ENCODE measurements around the gene SLC22A23.

Gene SLC22A23

DNA sequence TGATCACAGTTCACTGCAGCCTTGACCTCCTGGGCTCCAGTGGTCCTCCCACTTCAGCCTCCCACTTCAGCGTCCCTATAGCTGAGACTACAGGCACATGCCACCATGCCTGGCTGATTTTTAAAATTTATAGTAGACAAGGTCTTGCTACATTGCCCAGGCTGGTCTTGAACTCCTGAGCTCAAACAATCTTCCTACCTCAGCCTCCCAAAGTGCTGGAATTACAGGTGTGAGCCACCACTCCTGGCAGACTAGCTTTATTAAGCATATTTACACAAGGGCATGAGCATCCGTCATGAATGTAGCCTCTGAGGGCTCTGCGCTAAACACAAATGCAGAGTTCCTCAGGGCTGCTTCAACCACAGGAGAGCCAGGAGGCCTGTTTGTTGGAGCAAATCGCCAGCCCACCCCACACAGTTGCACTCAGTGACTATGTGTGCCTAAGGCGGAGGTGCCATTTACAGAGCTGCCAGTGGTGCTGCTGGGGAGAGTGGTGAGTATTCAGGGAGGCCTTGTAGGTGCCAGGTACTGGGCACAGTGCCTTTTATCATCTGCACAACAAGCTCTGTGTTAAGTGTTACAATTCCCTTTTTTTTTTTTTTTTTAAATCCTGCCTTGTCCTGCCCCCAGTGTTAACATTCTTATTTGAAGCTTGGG, 119.9 kb downstream of the SLC22A23 start:
- FAIRE-seq (no peak), DNase-seq (ENCODE audit: low spot score) (no peak)

DNA sequence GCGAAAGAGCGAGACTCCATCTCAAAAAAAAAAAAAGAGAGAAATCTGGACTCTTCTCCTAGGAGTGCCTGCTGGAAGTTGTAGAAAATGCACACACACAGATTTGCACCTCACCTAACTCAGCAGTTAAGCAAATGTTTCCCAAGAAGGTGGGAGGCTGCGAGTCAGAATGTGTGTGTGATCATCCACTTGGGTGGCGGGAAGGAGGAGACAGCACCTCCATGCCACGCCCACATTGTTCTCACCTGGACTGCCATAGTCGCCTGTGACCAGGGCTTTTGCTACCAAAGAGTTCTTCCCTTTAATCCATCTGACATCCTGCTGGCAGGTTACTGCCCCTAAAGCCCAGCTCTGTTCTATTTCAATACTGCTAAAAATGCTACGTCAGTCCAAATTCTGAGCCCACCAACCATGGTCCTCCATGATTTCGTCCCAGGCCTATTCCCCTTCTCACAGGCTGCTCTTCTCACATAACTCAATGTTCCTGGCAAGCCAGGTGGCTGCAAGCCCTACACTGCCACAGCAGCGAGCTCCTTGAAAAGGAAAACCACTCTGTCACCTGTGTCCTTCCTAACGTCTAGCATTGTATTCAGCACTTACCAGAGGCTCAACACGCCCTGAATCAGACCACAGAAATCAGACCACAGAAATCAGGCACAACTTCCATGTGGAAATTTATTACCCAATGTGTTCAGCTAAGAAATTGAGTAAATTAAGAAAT, 120.6 kb downstream of the SLC22A23 start:
- FAIRE-seq, result no peak
- no peak for DNase-seq (ENCODE audit: low spot score)

DNA sequence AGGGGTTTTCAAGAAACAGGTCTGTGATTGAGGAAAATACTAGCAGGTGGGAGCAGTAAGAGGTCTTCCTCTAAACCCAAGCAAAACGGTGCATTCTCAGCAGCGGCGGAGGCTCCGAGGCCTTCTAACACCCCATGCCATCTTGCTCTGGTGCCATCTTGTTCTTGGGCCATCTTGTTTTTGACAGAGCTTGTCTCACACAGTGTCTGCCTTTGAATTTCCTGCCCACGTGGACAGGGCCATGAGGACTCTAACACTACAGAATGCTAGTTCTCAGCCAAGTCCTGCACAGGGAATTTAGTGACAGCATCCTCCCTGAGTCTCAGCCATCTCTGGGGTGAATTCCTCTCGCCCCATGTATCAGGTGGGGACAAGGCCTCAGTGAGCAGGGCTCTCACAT, 121.7 kb downstream of the SLC22A23 start:
- FAIRE-seq, result no peak
- DNase-seq (ENCODE audit: low spot score), result no peak

DNA sequence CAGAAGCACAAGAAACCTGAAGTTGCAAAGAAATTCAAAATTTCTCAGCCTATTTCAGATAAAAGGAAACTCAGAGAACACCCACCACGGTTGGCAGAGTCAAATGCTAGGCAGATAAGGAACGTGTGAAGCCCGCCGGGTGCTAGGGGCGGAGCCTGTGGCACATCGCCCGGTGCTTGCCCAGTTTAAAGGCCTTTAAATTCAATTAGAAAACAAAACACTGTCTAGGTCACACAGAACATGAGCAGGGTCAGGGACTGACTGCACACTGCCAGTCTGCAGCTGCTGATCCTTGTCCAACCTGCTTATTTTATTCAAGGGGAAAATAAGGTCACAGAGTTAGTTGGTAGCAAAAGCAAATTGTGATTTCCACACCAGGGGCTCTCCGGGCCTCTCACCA, 122.3 kb downstream of the SLC22A23 start:
- FAIRE-seq (no peak), DNase-seq (ENCODE audit: low spot score) (no peak)

DNA sequence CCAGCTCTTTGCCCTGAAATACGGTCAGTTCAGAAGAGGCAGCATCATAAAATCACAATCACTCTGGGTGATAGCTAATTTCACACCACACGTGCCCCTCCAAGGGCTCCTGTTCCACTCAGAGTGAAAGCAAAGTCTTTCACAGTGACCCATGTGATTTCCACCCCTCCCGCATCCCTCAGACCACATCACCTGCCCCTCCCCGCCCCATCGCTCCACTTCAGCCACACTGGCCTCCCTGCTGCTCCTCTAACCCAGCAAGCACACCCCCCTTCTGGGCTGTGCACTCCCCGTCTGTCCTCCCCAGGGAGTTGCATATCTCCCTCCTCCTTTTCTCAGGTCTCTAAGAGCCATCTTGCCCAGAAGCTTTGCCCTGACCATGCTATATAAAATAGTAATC, 123.6 kb downstream of the SLC22A23 start:
- DNase-seq (ENCODE audit: low spot score), result no peak
- FAIRE-seq, result no peak

DNA sequence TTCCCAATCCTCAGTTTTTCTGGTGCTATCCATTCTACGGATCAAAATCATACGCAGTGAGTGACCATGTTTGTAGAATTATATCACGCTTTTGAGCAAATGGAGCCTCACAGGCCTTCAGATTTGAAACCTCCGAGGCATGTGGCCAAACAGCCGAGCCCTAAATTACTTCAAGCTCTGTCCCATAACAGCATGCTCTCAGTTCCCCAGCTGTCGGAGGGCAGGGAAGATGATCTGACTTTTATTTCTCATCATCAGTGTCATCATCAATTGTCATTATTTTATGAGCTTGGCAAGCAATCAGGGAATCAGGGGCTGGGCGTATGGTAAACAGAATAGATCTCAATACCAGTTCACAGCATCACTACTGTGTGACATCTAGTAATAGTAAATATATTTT, 124.9 kb downstream of the SLC22A23 start:
- FAIRE-seq, result no peak

DNA sequence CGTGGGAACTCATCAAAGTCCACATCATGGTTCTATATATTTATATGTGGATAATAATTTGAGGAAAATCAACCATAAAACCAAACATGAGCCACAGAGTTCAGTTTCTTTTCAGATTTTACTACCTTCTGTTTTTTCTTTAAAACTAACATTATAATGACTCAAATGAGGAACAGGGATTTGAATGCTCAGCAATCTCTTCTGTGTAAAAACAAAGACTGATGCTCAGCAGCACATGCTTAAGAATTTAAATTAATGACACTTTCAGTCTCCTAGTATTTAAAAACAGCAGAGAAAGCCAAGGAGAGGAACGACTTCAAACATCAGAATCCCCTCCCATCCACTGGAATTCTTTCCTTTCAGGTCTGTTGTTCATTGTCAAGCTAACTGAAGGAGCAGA, 125.4 kb downstream of the SLC22A23 start:
- DNase-seq (ENCODE audit: low spot score) (no peak), FAIRE-seq (no peak)

More for the DNA sequence above, 124.9 kb downstream of the SLC22A23 start:
- DNase-seq (ENCODE audit: low spot score), result no peak

DNA sequence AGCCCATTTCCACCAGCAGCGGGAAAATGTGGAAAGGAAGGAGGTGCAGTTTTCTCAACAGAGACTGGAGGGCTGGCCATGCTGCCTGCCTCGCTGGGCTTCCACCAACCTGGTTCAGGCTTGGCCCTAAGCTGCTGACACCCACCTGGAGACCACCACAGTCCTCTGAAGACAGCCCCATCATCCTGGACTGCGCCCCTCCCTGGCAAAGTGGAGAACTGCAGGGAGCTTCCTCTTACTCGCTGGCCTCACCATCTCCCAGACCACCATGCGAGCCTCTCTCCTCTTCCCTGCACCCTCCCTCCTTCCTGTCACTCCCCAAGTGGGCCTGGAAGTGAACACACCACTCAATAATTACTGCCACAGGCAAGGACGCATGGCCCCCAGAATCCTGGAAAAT, 126.7 kb downstream of the SLC22A23 start:
- FAIRE-seq (no peak), DNase-seq (ENCODE audit: low spot score) (no peak)

DNA sequence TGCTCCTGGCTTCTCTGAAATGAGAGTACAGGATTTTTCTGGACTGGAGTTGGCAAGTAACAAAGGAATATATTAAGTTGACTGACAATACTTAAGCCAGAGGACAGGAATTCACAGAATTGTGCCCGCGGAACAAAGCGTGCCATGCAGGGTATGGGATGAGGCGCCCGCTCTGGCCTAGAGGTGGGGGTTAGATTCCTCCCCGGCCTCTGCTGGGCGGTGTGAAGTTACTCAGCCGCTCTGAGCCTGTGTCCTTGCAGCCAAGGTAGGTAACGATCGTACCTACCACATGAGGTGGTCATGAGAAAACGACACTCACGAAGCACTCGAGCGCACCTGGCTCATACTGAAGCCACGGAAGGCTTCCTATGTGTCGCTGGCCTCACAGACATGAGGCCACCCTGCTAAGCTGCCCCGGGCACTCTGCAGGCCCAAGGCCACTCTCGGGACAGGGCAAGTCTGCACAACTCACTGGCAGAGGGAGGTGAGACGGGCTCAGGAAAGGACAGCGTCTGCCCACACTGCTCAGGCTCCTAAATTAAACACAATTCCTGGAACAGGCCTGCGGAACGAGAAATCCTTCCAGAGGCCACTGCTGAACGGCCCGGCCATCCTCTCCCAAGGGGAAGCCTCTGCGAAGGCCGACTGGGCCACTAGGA, 127.3 kb downstream of the SLC22A23 start:
- no peak for FAIRE-seq
- no peak for DNase-seq (ENCODE audit: low spot score)

DNA sequence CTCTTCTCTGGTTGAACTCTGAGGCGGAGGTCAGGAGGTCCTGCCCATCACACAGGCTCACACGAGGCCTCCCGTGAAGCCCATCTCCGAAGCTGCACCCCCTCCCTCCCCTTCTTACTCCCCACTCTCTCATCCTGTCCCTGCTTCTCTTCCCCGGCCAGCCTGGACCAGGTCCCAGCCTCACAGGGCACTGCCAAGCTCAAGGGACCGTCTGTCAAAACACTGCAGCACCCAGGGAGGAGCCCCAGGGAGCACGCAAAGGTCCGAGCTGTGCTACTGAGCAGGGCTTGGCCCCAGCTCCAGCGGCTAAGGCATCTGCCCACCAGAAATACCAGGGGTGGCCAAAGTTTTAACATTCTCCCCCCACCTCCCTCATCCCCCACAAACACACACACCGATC, 128.1 kb downstream of the SLC22A23 start:
- no peak for DNase-seq (ENCODE audit: low spot score)
- no peak for FAIRE-seq

DNA sequence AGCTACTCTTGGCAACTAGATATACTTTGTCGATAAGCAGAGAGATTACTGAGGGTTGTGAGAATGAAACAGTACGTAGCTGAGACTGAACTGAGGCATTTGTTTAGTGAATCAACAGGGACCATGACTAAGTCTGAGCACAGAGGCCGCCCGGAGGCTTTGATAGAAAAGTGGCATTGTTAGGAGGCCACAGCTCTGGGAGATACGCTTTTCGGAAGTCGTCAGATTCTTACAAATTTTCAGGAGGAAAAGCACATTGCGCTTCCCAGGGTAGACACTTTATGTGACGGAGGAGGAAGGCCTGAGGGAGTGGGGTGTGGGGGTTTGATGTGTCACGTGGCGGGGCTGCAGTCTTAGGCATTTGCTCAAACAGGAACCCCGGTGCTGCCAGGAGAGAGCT, 128.7 kb downstream of the SLC22A23 start:
- FAIRE-seq (no peak), DNase-seq (ENCODE audit: low spot score) (no peak)

DNA sequence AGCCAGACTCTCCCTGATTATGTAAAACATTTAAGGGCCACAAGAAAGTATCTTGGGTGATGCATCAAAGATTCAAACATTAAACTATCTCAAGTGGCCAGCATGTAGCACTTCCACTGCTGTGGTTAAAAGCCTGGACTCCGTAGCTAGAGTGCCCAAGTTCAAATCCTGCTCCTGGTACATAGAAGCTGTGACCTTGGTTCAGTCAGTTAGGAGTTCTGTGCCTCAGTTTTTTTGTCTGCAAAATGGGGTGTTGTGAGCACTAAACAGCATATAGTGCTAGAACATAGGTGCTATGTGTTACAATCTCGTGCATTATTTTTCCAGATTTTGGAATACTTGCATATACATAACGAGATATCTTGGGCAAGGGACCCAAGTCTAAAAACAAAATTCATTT, 129.4 kb downstream of the SLC22A23 start:
- FAIRE-seq (no peak), DNase-seq (ENCODE audit: low spot score) (no peak)

DNA sequence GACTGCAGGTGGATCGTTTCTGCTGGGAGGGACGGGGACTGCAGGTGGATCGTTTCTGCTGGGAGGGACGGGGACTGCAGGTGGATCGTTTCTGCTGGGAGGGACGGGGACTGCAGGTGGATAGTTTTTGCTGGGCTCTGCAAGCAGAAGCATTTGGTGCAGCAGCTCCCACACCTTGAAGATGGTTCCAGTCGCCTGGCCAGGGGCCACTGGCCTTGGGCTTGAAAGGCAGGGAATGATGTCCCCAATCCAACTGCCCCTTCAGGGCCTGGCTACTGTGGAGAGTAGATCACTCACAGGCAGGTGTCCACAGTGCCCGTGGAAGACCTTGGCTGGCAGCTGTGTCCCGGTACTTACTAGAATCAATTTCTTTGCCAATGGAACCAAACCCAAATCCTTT, 129.9 kb downstream of the SLC22A23 start:
- DNase-seq (ENCODE audit: low spot score) (no peak), FAIRE-seq (no peak)

DNA sequence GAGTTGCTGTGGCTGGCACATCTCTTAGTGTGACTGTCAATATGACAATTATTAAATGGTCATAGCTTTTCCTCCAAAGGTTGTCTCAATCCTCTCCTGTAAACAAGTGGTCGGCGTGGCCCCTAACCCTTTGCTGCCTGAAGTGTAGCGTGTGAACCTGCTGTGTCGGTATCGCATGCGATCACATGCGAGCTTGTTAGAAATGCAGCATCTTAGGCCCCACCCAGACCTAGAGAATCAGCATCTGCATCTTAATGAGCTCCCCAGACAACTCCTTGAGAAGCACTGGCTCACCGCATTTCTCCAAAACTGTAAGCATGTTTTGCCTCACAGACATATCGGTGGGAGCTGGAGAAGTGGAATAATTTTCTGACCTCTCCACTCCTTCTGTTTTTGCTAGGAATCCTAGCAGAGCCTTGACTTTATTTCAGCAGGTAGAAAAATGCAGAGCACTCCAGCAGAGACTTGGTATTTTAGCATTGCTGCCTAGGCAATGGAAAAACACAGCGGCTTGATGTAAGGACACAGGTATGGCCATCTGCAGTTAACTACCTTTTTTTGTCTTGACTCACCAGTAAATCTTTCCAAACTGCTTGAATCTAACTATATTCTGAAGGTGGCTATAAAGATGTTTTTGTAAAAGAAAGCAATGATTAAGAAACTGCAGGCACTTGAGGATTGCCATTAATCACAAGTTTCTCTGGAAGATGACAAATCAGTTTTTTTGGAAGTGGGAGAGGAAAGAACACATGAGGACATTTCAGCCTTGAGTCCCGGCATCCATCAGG, 130.5 kb downstream of the SLC22A23 start:
- DNase-seq (ENCODE audit: low spot score) (no peak), FAIRE-seq (no peak)

DNA sequence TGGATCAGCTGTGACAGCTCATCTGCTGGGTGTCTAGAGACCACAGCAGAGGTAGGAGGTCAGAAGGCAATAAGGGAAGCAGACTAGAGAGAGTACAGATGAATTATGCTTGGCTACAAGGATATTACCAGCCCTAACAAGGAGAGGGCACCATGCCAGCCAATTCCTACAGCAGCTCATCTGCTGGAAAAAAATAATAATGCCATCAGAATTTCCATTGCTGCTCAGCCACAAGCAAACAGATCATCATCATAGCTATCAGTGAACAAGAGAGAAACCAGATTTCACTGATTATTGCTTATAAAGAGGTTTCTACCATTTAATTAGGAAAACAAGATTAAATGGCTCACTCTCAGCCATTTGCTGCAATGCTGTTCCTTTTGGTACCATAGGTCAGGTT, 131.6 kb downstream of the SLC22A23 start:
- FAIRE-seq (no peak), DNase-seq (ENCODE audit: low spot score) (no peak)

DNA sequence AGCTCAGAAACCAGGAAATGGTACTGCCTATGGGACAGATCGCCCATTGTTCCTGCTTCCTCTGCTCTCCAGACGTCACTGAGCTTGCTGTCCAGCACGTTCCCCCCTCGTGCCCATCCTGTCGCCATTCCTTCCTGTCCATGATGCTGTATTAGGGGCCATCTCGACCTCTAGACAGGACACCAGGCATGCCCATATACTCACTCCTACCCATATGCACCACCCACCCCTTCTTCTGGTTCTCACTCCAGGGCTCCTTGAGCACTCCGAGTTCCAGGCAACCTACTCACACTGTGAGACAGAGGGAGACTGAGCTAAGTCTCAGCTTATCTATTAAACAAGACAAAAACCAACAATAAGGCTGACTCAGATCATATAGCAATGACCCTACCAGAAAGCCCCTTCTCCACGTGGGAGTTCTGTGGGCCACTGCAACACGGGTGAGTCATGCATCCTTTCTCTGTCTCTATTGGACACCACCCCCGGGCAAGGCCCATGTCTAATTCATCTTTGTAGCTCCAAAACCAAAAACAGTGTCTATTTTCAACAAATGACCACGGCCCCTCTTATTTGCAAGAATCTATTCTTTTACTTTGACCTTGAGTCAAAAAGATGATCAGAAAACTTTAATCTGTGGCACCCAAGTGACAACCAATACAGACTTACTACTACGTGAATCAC, 132.4 kb downstream of the SLC22A23 start:
- FAIRE-seq (no peak), DNase-seq (ENCODE audit: low spot score) (peak; percentile 66)

DNA sequence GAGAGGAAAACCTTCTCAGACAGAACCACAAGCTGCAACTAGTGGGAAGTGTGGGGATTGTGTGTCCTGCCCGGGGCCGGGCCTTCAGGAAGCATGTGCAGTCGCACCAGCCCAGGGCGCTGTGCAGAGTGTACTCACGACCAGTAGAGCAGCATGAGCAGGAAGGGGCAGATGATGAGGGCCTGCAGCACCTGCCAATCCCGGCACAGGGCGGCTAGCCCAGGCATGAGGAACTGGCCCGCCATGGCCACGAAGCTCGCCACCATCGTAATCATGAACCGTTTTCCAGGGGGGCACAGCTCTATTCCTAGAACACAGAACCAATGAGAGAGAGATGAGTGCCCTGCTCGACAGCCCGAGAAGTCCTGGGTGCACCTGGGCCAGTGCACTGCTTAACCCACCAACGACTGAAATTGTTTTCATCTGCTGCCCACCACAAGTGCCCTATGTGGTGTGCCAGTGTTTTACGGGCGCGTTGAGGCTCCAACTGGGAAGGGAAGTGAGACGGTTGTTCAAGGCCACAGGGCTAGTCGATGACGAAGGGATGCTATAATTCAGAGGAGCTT, 133.1 kb downstream of the SLC22A23 start:
- FAIRE-seq, result no peak

DNA sequence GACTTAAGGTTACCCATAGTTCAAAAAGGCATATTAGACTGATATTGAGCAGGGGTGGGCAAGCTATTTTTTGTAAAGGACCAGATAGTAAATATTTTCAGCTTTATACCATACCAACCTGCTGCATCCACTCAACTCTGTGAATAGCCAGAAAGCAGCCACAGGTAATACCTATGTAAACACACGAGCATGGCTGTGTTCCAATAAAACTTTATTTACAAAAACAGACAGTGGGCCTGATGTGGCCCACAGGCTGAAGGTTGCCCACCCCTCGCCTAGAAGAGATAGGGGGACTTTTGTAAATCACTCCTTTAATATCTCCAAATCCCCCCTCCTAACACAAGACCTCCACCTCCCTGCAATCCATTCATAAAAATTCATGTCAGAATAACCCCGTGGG, 133.7 kb downstream of the SLC22A23 start:
- FAIRE-seq (no peak), DNase-seq (ENCODE audit: low spot score) (no peak)

More for the DNA sequence above, 133.1 kb downstream of the SLC22A23 start:
- no peak for DNase-seq (ENCODE audit: low spot score)

DNA sequence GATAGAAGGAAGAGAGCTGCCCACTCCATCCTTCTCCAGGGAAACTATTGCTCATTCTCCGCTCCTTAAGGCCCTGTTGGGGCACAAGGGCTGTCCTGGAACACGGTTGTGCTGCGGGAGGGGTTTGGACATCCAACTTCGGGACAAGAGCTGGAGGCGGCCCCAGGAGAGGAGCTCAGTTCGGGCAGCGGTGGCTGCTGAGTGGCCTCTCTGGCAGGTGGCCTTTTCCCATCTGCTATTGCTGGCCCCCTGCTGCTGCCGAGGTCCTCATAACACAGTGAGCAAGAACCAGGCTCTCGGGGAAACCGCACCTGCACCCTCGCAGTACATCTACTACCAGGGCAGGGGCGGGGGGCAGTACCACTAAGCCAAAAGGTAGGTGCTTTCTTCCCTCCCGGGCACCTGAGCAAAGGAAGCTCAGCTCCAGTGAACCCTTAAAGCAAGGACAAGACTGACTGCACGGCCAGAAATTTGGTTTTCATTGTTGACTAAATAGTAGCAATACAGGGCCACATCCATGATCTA, 134.4 kb downstream of the SLC22A23 start:
- no peak for FAIRE-seq

DNA sequence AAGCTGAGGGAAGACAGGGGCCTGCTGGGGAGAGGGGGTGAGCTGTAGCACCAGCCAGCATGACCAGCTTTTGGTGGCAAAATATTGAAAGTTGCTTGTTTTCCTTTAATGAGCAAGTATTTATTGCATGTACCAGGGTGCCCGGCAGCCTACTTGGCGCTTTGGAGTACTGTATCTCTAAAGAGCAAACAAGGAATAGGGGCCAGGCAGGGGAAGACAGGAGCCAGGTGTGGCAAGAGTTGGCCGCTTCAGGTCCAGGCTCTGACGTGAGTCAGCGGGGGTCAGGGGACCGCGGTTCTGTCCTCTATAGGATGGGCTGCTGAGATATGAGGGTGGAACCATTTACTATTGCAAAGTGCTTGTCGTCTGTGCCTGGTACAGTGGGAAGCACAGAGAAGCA, 135.0 kb downstream of the SLC22A23 start:
- no peak for DNase-seq (ENCODE audit: low spot score)
- FAIRE-seq, result no peak

More for the DNA sequence above, 134.4 kb downstream of the SLC22A23 start:
- no peak for DNase-seq (ENCODE audit: low spot score)

DNA sequence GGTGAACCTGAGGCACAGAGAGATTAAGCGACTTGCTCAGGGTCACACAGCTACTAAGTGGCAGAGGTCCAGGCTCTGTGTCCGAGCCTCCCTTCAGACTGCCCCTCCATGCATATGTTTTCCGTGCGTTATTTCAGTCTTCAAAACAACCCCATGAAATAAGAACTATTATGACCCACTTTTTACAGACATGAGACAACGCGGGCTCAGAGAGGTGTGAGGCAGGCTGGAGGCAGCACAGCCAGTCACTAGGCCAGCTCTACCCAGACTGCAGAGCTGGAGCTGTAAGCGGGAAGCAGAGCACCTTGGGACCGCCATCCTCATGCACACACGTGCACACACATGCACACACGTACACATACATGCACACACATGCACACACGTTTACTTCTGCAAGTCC, 135.8 kb downstream of the SLC22A23 start:
- no peak for DNase-seq (ENCODE audit: low spot score)
- FAIRE-seq, result no peak
